IPS-18c (cell line): ENCODE measurements around the gene MARCHF7.
A peak's percentile ranks its signal among the peaks of the same experiment; 100 is the strongest.
"Not testable (repeated sequence)": the region's sequence is repeated elsewhere in the genome, so short reads cannot be mapped to it uniquely, and the experiment has no call there.

Source experiments
- H3K4me3 ChIP-seq: 2 replicates; pipeline ENCODE4 v1.7.0; 2013; ENCODE audit warnings: low read depth, mild to moderate bottlenecking, low read length, moderate library complexity; ENCODE audit not compliant: insufficient read depth
- H3K9me3 ChIP-seq: one replicate; pipeline ENCODE4 v1.6.1; 2013; ENCODE audit warnings: mild to moderate bottlenecking, low read length, moderate library complexity; ENCODE audit not compliant: control insufficient read depth, insufficient read depth

The MARCHF7 gene

GRCh38 chr2:159713631-159714246, 1.4 kb downstream of the MARCHF7 start:
- no peaks in the 10 kb centered on the region for H3K9me3 ChIP-seq

GRCh38 chr2:159714247-159714930, 2.1 kb downstream of the MARCHF7 start:
- Histone ChIP-seq H3K9me3 (no peaks in the 10 kb centered on the region), H3K4me3 (no peak overlapping the region; the same call in 1 of the 2 replicates)

More at GRCh38 chr2:159713631-159714246, 1.4 kb downstream of the MARCHF7 start:
- H3K4me3 ChIP-seq, result peak overlapping the region; percentile 99

GRCh38 chr2:159715451-159715850, 3.1 kb downstream of the MARCHF7 start:
- Histone ChIP-seq H3K4me3 (no peak overlapping the region), H3K9me3 (no peaks in the 10 kb centered on the region)

GRCh38 chr2:159716409-159716808, 4.1 kb downstream of the MARCHF7 start:
- not testable (repeated sequence) for H3K4me3 ChIP-seq, H3K9me3 ChIP-seq

GRCh38 chr2:159716857-159717256, 4.6 kb downstream of the MARCHF7 start:
- no peaks in the 10 kb centered on the region for H3K9me3 ChIP-seq
- H3K4me3 ChIP-seq, result no peak overlapping the region

GRCh38 chr2:159720676-159721075, 8.4 kb downstream of the MARCHF7 start:
- Histone ChIP-seq H3K9me3 (no peaks in the 10 kb centered on the region), H3K4me3 (no peak overlapping the region)

GRCh38 chr2:159722580-159722979, 10.3 kb downstream of the MARCHF7 start:
- no peaks in the 10 kb centered on the region for H3K9me3 ChIP-seq
- H3K4me3 ChIP-seq, result no peak overlapping the region

- H3K9me3 ChIP-seq, H3K4me3 ChIP-seq: not testable (repeated sequence)
Measured at GRCh38 chr2:159724795-159725572, 12.7 kb downstream of the MARCHF7 start.

GRCh38 chr2:159725713-159726112, 13.4 kb downstream of the MARCHF7 start:
- Histone ChIP-seq H3K9me3 (no peaks in the 10 kb centered on the region), H3K4me3 (no peak overlapping the region)

- Histone ChIP-seq H3K4me3 (no peak overlapping the region), H3K9me3 (no peaks in the 10 kb centered on the region)
Measured at GRCh38 chr2:159728629-159729028, 16.3 kb downstream of the MARCHF7 start.

GRCh38 chr2:159735648-159736047, 23.3 kb downstream of the MARCHF7 start:
- Histone ChIP-seq H3K9me3 (no peaks in the 10 kb centered on the region), H3K4me3 (no peak overlapping the region)

GRCh38 chr2:159736048-159736447, 23.7 kb downstream of the MARCHF7 start:
- no peak overlapping the region for H3K4me3 ChIP-seq

GRCh38 chr2:159737292-159737916, 25.1 kb downstream of the MARCHF7 start:
- H3K4me3 ChIP-seq, result no peak overlapping the region

More at GRCh38 chr2:159736048-159736447, 23.7 kb downstream of the MARCHF7 start:
- H3K9me3 ChIP-seq, result no peaks in the 10 kb centered on the region

GRCh38 chr2:159737917-159738296, 25.6 kb downstream of the MARCHF7 start:
- no peaks in the 10 kb centered on the region for H3K9me3 ChIP-seq
- H3K4me3 ChIP-seq, result no peak overlapping the region

More at GRCh38 chr2:159737292-159737916, 25.1 kb downstream of the MARCHF7 start:
- H3K9me3 ChIP-seq, result no peaks in the 10 kb centered on the region

- Histone ChIP-seq H3K9me3 (no peaks in the 10 kb centered on the region), H3K4me3 (no peak overlapping the region)
Measured at GRCh38 chr2:159738509-159739390, 26.4 kb downstream of the MARCHF7 start.

- no peak overlapping the region for H3K4me3 ChIP-seq
- H3K9me3 ChIP-seq, result no peaks in the 10 kb centered on the region
Measured at GRCh38 chr2:159742846-159743245, 30.5 kb downstream of the MARCHF7 start.

- Histone ChIP-seq H3K9me3 (no peaks in the 10 kb centered on the region), H3K4me3 (no peak overlapping the region)
Measured at GRCh38 chr2:159744363-159744762, 32.1 kb downstream of the MARCHF7 start.
